Activated CD4-positive, CD25-positive, alpha-beta regulatory T cell treated with anti-CD3 and anti-CD28 coated beads, Interleukin-2, amount 50 U/mL, for 16 hours (primary cell): ENCODE measurements around the gene ZNF8.
A peak's percentile ranks its signal among the peaks of the same experiment; 100 is the strongest.
"Not testable (repeated sequence)": the region's sequence is repeated elsewhere in the genome, so short reads cannot be mapped to it uniquely, and the experiment has no call there.

Experiments used
- DNase-seq: peaks from one replicate; pipeline ENCODE4 v3.0.0-alpha.2; 2020; ENCODE audit warnings: low read depth, low spot score

Gene ZNF8

DNA sequence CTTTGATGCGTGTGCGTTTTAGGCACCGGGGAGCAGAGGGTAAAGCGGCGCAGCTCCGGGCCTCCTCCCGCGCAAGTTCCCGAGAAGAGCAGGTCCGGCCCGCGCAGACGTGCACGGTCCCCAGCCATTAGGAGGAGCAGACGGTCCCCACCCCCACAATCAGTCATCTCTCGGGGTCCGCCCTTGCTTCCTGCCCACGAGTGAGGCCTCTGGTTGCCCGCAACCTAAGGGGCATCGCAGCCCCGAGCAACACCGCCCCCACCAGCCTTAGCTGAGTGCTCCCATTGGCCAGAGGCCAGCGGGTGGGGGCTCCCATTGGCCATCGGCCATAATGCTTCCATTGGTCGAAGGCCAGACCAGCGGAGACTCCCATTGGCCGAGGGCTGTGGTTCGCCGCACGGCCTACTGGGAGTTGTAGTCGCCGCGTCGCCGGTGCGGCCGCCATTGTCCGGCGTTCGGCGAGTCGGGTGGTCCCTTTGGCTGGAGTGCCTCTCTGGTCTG lies at the start of gene ZNF8:
ZNF8 (plus strand) TSS at position 415 of the 501 bp plus-strand sequence. CDS start 127 bp downstream, outside the sequence.
- peak; percentile 93 for DNase-seq

GRCh38 chr19:58229255-58229639 lies 49.5 kb upstream of the ZNF8 start:
- no peak for DNase-seq

GRCh38 chr19:58237324-58237723 lies 41.4 kb upstream of the ZNF8 start:
- DNase-seq: no peak

- DNase-seq: no peak
Observed at GRCh38 chr19:58243351-58243750, 35.4 kb upstream of the ZNF8 start.

- DNase-seq: no peak
Observed at GRCh38 chr19:58248886-58249285, 29.9 kb upstream of the ZNF8 start.

GRCh38 chr19:58252102-58252685 lies 26.6 kb upstream of the ZNF8 start:
- no peak for DNase-seq

DNA sequence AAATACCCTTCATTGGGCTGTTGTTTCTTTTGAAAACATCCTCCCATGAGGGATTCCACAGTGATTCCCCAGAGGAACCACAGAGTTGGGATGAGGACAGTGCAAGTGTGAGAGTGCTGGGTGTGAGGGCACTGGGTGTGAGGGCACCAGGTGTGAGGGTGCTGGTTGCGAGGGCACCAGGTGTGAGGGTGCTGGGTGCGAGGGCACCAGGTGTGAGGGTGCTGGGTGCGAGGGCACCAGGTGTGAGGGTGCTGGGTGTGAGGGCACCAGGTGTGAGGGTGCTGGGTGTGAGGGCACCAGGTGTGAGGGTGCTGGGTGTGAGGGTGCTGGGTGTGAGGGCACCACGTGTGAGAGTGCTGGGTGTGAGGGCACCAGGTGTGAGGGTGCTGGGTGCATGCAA lies 20.5 kb upstream of the ZNF8 start:
- not testable (repeated sequence) for DNase-seq

DNA sequence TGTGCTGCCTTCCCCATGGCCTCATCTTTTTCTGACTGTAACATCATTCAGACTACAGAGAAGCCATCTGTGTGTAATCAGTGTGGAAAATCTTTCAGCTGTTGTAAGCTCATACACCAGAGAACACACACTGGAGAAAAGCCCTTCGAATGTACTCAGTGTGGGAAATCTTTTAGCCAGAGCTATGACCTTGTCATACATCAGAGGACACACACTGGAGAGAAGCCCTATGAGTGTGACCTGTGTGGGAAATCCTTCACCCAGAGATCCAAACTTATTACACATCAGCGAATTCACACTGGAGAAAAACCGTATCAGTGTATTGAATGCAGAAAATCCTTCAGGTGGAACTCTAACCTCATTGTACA lies 17.2 kb upstream of the ZNF8 start:
- DNase-seq: no peak

DNA sequence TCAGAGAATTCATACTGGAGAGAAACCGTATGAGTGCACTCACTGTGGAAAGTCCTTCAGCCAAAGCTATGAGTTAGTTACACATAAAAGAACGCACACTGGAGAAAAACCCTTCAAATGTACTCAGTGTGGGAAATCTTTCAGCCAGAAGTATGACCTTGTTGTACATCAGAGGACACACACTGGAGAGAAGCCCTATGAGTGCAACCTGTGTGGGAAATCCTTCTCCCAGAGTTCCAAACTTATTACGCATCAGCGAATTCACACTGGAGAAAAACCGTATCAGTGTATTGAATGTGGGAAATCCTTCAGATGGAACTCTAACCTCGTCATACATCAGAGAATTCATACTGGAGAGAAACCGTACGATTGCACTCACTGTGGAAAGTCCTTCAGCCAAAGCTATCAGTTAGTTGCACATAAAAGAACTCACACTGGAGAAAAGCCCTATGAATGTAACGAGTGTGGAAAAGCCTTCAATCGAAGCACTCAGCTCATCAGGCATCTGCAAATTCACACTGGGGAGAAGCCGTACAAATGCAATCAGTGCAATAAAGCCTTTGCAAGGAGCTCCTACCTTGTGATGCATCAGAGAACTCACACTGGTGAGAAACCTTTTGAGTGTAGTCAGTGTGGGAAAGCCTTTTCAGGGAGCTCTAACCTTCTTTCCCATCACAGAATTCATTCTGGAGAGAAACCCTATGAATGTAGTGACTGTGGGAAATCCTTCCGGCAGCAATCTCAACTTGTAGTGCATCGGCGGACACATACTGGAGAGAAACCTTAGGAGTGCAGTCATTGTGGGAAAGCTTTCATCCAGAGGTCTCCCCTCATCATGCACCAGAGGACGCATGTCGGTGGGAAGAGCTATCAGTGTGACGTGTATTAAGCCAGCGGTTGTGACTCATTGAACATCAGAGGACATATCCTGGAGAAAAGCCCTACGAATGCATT lies 16.5 kb upstream of the ZNF8 start:
- DNase-seq: no peak

DNA sequence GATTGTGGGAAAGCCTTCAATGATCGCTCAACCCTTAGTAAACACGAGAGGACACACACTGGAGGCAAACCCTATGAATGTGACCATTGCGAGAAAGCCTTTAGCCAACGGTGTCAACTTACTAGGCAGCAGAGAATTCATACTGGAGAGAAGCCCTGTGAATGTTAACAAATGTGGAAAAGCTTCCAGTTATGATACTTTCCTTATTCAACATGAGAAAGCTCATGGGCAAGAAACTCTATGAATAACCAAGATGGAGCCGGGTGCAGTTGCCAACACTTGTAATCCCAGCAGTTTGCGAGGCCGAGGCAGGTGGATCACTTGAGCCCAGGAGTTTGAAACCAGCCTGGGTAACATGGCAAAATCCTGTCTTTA lies 15.8 kb upstream of the ZNF8 start:
- DNase-seq: no peak

- no peak for DNase-seq
Observed at GRCh38 chr19:58265100-58265499, 13.7 kb upstream of the ZNF8 start.

DNA sequence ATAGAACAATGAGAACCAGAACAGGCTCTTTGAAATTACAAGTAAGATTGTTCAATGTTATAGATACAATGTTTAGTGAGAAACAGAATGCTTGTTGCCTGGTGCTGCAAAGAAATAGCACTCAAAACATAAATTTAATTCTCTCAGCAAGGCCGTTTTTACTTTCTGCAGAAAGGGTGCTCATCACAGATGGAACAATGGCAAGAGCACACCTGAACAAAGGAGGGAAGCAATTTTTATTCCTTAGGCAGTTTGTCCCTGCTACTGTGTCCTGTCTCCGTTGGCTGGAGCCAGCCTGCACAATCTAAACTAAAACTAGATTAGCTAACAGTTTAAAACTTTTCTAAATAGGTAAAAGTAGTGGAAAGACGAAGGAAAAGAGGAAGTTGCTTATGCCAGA lies 10.4 kb upstream of the ZNF8 start:
- no peak for DNase-seq

GRCh38 chr19:58274771-58275201 lies 4.0 kb upstream of the ZNF8 start:
- DNase-seq: no peak

DNA sequence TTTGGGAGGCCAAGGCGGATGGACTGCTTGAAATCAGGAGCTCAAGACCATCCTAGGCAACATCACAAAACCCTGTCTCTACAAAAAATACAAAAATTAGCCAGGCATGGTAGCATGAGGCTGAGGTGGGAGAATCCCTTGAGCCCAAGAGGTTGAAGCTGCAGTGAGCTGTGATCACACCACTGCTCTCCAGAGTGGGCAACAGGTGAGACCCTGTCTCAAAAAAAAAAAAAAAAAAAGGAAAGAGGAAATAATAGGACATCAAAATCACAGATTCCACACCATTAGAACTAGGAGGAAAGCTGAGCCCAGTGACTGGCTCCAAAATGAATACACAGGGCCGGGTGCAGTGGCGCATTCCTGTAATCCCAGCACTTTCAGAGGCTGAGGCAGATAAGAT lies 3.2 kb upstream of the ZNF8 start:
- DNase-seq: no peak

DNA sequence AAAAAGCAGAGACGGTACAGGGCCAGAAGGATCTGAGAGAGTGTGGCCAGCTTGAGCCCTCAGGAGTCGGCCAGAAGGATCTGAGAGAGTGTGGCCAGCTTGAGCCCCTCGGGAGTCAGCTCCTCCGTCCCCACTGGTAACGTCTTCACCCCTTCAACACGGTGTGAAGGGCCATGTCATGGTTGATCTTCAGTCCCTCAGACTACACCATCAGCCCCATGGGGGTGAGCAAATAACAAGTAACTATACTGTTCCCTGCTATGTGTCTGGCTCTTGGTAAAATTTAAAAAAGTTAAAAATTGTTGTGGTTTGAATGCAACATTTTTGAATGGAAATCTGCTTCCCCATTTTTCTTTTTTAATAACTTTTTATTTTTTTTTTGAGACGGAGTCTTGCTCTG lies 1.6 kb upstream of the ZNF8 start:
- DNase-seq: no peak

GRCh38 chr19:58277748-58278540 lies 811 bp upstream of the ZNF8 start:
- DNase-seq: no peak

DNA sequence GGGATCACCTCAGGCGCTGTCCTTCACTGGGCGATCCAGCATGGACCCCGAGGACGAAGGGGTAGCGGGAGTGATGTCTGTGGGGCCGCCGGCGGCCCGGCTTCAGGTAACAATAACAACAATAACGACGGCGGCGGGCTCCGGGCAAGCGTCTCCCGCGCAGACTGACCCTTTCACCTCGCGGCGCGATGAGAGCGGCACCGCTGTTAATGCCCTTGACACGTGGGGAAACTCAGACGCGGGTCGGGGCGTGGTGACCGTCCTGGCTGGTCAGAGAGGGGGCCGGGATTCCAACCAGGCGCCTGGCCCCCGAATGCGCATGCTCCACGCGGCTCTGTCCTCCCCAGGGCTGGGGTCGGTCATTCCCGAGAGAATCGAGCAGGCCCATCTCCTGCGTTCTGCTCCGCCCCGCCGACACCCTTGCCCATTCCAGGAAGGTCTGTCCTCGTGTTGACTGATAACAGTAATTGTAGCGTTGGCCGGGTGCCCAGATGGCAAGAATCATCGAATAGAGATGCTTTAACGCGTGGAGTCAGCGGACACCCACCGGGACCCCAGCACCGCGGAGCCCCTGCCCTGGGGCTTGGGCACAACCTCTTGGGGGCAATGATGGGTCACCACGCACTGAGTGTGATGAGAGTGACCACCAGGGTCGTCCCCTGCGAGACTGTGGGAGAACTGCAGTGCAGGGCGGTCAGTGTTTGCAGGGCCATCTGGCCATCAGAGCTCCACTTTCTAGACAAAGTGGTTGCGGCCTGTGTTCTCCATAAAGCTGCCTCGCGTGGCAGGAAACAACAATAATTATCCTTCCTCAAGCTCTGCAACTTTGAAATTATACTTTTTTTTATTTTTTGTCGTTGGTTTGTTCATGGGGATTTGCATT lies 528 bp downstream of the ZNF8 start:
- DNase-seq: no peak

GRCh38 chr19:58279925-58280316 lies 1.2 kb downstream of the ZNF8 start:
- DNase-seq: no peak

- no peak for DNase-seq
Observed at GRCh38 chr19:58284199-58284598, 5.4 kb downstream of the ZNF8 start.

GRCh38 chr19:58291943-58292342 lies 13.2 kb downstream of the ZNF8 start:
- DNase-seq: no peak

DNA sequence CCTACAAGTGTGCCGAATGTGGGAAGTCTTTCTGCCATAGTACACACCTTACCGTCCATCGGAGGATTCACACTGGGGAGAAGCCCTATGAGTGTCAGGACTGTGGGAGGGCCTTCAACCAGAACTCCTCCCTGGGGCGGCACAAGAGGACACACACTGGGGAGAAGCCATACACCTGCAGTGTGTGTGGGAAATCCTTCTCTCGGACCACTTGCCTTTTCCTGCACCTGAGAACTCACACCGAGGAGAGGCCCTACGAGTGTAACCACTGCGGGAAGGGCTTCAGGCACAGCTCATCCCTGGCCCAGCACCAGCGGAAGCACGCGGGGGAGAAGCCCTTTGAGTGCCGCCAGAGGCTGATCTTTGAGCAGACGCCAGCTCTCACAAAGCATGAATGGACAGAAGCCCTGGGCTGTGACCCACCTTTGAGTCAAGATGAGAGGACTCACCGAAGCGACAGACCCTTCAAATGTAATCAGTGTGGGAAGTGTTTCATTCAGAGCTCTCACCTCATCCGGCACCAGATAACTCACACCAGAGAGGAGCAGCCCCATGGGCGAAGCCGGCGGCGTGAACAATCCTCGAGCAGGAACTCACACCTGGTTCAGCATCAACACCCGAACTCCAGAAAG lies 16.1 kb downstream of the ZNF8 start:
- no peak for DNase-seq
